Ovary (tissue), 10 donors: ENCODE data around the gene GNAS-AS1. TPM values are rescaled to one million over a fixed set of nuclear protein-coding genes. Genes with fewer than 3 reads are reported as not detected.

Source experiments
- DNase-seq, 5 donors: peaks; one replicate each; pipeline ENCODE4 v3.0.0-alpha.2; 2019 to 2020
- H3K27ac ChIP-seq, 2 donors: fragments of 200-600 bp; one replicate each; pipeline versions ENCODE4 v1.5.1 to v1.8.0; 2019 to 2022
- H3K27me3 ChIP-seq: fragments of 200-600 bp; one replicate; pipeline ENCODE4 v1.8.0; 2022
- H3K36me3 ChIP-seq: fragments of 200-600 bp; sonication (generic); one replicate; pipeline ENCODE4 v1.5.1; 2019
- H3K4me1 ChIP-seq: one replicate; pipeline ENCODE4 v1.8.1; 2013; ENCODE audit warnings: mild to moderate bottlenecking, moderate library complexity; ENCODE audit not compliant: insufficient read depth
- H3K4me3 ChIP-seq: fragments of 200-600 bp; sonication (generic); one replicate; pipeline ENCODE4 v1.5.1; 2017
- H3K9me3 ChIP-seq, 2 donors: fragments of 200-600 bp in 1 of 2; sonication (generic) in 1 of 2; one replicate each; pipeline versions ENCODE4 v1.5.1 to v1.8.1; 2013 to 2019; ENCODE audit warnings: mild to moderate bottlenecking in 1 of 2, moderate library complexity in 1 of 2
- EP300 ChIP-seq: sonication (generic); formaldehyde crosslinking; IDR thresholded peaks from one replicate; pipeline ENCODE4 v1.6.1; 2017; ENCODE audit warnings: antibody characterized with exemption
- POLR2A ChIP-seq: fragments of 450-650 bp; IDR thresholded peaks from one replicate; pipeline ENCODE4 v1.6.1; 2017; ENCODE audit warnings: antibody characterized with exemption, mild to moderate bottlenecking, moderate library complexity
- WGBS, 3 donors: extraction: QIAGEN DNeasy Blood & Tissue Kit in 1 of 3; methylation state at CpG; one replicate each; pipeline versions ENCODE4 v1.1.5 to v1.1.7; 2013 to 2017; 5-methylcytosine and 5-hydroxymethylcytosine counted together
- intact Hi-C, 4 donors: fragments of 100-400 bp; cut with DNase I; formaldehyde crosslinking; loops; one replicate each; pipeline versions ENCODE4 v1.11.0 to v1.15.1; 2022 to 2023
- long read RNA-seq, 3 donors: library from polyadenylated mRNA in 2 of 3; unstranded in 2 of 3; transcript quantifications; one replicate each; pipeline ENCODE4 v2.0.0 and lab custom pipeline, GENCODE V29; 2021 to 2026
- polyA plus RNA-seq, 2 donors: library from polyadenylated mRNA; stranded (reverse); fragments of 200-250 nt in 1 of 2; fragments of 350-450 nt in 1 of 2; fragmentation: Illumina TruSeq in 1 of 2; extraction: RNeasy Lipid Tissue Mini Kit (QIAGEN cat#74804) in 1 of 2; gene quantifications; one replicate each; pipeline ENCODE4 v1.2.3, GENCODE V29; 2013 to 2014
- total RNA-seq, 7 donors: library from RNA; depleted of rRNA in 2 of 7; stranded (reverse); fragments of >200 nt in 2 of 7; fragmentation: NEBNext Ultra II Directional in 3 of 7; extraction: Animal tissue kit (Norgen Biotek cat#: 25700) in 3 of 7; gene quantifications; one replicate each; pipeline versions ENCODE4 v1.1.0 to v1.2.4, GENCODE V29; 2016 to 2023
- TF ChIP-seq, protein P1 (sequence below), 3 donors: fragments of 450-650 bp in 2 of 3; fragments of 200-600 bp in 1 of 3; IDR thresholded peaks; one replicate each; pipeline versions ENCODE4 v1.5.1 to v1.8.0; 2016 to 2022; ENCODE audit warnings: antibody characterized with exemption in 3 of 3, mild to moderate bottlenecking in 1 of 3
- donor health status: DM: no; HTN: no; CAD: no; lungs with moderate emphysema.
- donor health status: DM: no; HTN: no; CAD: no.
- donor health status: Bipolar disorder and iron deficiency.
- donor health status: DM: yes; HTN: yes; CAD: no.
- donor health status: DM: no; HTN: no; CAD: no.
- donor health status: DM: yes; HTN: yes; CAD: no.

GNAS-AS1 gene
- total RNA-seq: under 1 TPM in 5 of 7 donors, not detected in 2; 0.12 to 0.37 (median 0.18) TPM
- polyA plus RNA-seq: under 1 TPM; 0.10 to 0.22 TPM
- long read RNA-seq, donor 1, partial matches to known transcripts: 0 of 1 reads
- long read RNA-seq, donor 1, other reads (novel, unspliced or antisense): 1 of 1 reads
- long read RNA-seq, donor 2, partial matches to known transcripts: 1,578 of 1,619 reads
- long read RNA-seq, donor 2, other reads (novel, unspliced or antisense): 41 of 1,619 reads
- long read RNA-seq, donor 3: 0 reads

DNA sequence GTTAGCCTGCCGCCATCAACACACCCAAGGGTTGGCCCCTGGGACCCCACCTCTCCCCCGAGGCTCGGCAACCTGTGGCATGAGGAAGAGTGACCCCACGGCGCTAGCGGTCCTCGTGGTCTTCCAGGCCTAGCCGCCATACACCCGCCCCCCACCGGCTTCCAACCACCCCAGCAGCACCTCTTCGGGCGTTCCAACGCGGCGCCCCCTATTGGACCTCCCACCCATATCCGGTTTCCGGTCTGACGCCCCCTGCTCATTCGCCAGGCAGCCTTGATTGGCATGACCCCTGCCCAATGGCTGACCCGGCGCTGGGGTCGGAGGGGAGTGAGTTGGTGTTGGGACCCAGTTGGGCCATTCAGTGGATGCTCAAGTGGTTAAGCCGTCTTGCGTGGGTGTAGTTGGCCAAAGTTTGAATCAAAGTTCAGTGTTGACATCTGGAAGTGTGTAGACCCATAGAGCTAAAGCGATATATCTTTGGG lies at the start of gene GNAS-AS1:
TSS of gene GNAS-AS1 (minus strand) at position 210 of the 482 bp plus-strand sequence.
- 52 to 64% (median 62%) methylated on average over 25 of the region's 25 CpGs for WGBS, 3 donors
- Histone ChIP-seq H3K27ac (no peak within 1 kb of the TSS), H3K4me3 (peak within 1 kb of the TSS; percentile 40), H3K4me1 (no peaks in the 10 kb centered on the region), H3K36me3 (no peaks in the 10 kb centered on the region), H3K9me3 (no peaks in the 10 kb centered on the region), H3K27me3 (no peaks in the 10 kb centered on the region)
- TF ChIP-seq, protein P1, sequence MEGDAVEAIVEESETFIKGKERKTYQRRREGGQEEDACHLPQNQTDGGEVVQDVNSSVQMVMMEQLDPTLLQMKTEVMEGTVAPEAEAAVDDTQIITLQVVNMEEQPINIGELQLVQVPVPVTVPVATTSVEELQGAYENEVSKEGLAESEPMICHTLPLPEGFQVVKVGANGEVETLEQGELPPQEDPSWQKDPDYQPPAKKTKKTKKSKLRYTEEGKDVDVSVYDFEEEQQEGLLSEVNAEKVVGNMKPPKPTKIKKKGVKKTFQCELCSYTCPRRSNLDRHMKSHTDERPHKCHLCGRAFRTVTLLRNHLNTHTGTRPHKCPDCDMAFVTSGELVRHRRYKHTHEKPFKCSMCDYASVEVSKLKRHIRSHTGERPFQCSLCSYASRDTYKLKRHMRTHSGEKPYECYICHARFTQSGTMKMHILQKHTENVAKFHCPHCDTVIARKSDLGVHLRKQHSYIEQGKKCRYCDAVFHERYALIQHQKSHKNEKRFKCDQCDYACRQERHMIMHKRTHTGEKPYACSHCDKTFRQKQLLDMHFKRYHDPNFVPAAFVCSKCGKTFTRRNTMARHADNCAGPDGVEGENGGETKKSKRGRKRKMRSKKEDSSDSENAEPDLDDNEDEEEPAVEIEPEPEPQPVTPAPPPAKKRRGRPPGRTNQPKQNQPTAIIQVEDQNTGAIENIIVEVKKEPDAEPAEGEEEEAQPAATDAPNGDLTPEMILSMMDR (IDR thresholded peaks at IDR 0.05): no peak
- TF ChIP-seq POLR2A (no peak), EP300 (no peak)
- intact Hi-C loops: loop anchor here in 1 of 4 donors (10.0 kb wide), 1 partner anchor 616 kb away; no protein-coding TSS in a partner anchor
- DNase-seq: peak in 4 of 5 donors; percentile 25 to 73 (median 56)

GRCh38 chr20:58900397-58900796 lies 49.7 kb upstream of the GNAS-AS1 start:
- no peaks in the 10 kb centered on the region for H3K27me3 ChIP-seq
- DNase-seq: no peak
- intact Hi-C loops: no loop called here
- TF ChIP-seq POLR2A (no peak), EP300 (no peak)
- TF ChIP-seq, protein P1 (IDR thresholded peaks at IDR 0.05): no peak
- H3K9me3 ChIP-seq: no peaks in the 10 kb centered on the region
- peaks cover 10% of the 10 kb centered on the region for H3K4me1 ChIP-seq
- no peaks in the 10 kb centered on the region for H3K36me3 ChIP-seq
- WGBS, 3 donors: 65 to 71% (median 68%) methylated on average over 7 of the region's 7 CpGs
- H3K27ac ChIP-seq: no peak overlapping the region
- no peak overlapping the region for H3K4me3 ChIP-seq

DNA sequence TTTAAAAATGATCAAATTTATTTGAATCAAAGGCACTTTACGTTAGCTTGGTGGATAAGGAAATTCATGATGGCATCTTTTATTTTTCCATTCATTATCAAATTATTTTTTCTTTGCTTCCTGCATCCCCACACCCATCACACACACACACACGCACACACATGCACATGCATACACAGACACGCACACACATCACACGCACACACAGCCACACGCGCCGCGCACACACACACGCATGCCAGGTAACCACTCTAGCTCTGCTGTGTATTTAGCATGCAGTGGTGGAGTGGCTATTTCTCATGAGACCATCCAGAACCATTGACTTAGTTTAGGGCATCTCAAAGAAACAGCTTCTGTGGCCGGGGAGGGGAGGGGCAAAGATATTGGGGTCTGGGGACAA lies 48.8 kb upstream of the GNAS-AS1 start:
- no peak overlapping the region for H3K4me3 ChIP-seq
- no peak for DNase-seq
- intact Hi-C loops: loop anchor here in 3 of 4 donors (5.0 to 10.0 kb wide), 3 partner anchors 83 to 247 kb away; partner anchors contain the start of genes CTSZ (in 1 of the 3), NELFCD (in 1 of the 3) and STX16 (in 1 of the 3)
- no peak overlapping the region for H3K27ac ChIP-seq
- WGBS, 3 donors: 88 to 91% (median 89%) methylated on average over 10 of the region's 10 CpGs
- no peaks in the 10 kb centered on the region for H3K27me3 ChIP-seq
- H3K36me3 ChIP-seq: no peaks in the 10 kb centered on the region
- no peaks in the 10 kb centered on the region for H3K9me3 ChIP-seq
- TF ChIP-seq, protein P1 (IDR thresholded peaks at IDR 0.05): no peak
- TF ChIP-seq EP300: no peak
- no peak for TF ChIP-seq POLR2A
- peaks cover 11% of the 10 kb centered on the region for H3K4me1 ChIP-seq

- TF ChIP-seq, protein P1 (IDR thresholded peaks at IDR 0.05): no peak
- TF ChIP-seq EP300 (no peak), POLR2A (no peak)
- Histone ChIP-seq H3K27me3 (no peaks in the 10 kb centered on the region), H3K4me1 (peaks cover 12% of the 10 kb centered on the region), H3K36me3 (no peaks in the 10 kb centered on the region), H3K27ac (no peak overlapping the region), H3K4me3 (no peak overlapping the region), H3K9me3 (no peaks in the 10 kb centered on the region)
- WGBS, 3 donors: 62 to 68% (median 64%) methylated on average over 15 of the region's 15 CpGs
- intact Hi-C loops: loop anchor here in 3 of 4 donors (5.0 to 10.0 kb wide), 3 partner anchors 83 to 247 kb away; partner anchors contain the start of genes CTSZ (in 1 of the 3), NELFCD (in 1 of the 3) and STX16 (in 1 of the 3)
- no peak for DNase-seq
These were observed 48.1 kb upstream of the GNAS-AS1 start for GRCh38 chr20:58898629-58899408.
